HG03354 (cell line): ENCODE data around the gene POLR2C.
A peak's percentile ranks its signal among the peaks of the same experiment; 100 is the strongest.

Experiments used
- ATAC-seq: cut with Tn5 transposase; IDR thresholded peaks from one replicate; pipeline ENCODE4 v1.9.1; 2021; ENCODE audit warnings: mild to moderate bottlenecking; ENCODE audit not compliant: unreplicated experiment, poor library complexity, severe bottlenecking

Gene POLR2C

GRCh38 chr16:57516176-57516725, 53.8 kb downstream of the POLR2C start:
- ATAC-seq = no peak

GRCh38 chr16:57516773-57517172, 54.3 kb downstream of the POLR2C start:
- ATAC-seq = no peak

DNA sequence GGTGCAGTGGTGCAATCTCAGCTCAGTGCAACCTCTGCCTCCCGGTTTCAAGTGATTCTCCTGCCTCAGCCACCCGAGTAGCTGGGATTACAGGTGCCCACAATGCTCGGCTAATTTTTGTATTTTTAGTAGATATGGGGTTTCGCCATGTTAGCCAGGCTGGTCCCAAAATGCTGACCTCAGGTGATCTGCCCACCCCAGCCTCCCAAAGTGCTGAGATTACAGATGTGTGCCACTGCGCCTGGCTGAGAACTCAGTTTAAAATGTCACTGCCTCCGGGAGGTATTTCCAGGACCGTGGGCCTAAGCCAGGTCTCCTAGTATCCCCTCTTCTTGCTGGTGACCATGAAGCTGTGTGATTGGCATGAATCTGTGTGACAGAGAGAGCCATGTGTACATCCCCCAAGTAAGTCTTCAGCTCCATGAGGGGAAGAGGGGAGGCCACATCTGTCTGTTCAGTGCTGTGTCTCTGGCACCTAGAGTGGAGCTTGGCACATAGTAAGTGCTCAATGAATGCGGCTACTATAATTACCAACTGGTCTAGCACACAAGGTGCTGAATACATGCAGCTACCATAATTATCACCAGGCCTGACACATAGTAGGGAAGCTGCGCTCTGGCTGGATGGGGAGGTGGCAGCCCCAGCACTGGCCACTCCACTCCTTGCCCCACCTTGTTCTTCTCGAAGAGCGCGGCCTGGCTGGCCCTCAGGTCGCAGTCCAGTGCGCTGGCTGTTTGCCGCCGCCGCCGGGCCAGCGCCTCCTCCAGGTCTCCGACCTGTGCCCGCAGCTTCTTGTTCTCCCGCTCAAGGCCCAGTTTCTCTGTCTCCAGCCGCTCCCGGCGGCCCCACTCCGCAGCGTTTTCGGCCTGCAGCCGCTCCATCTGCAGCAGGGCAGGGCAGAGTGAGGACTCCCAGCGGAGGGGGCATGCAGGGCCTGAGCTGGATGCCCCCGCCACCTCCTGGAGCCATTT, 55.2 kb downstream of the POLR2C start:
- ATAC-seq = no peak

DNA sequence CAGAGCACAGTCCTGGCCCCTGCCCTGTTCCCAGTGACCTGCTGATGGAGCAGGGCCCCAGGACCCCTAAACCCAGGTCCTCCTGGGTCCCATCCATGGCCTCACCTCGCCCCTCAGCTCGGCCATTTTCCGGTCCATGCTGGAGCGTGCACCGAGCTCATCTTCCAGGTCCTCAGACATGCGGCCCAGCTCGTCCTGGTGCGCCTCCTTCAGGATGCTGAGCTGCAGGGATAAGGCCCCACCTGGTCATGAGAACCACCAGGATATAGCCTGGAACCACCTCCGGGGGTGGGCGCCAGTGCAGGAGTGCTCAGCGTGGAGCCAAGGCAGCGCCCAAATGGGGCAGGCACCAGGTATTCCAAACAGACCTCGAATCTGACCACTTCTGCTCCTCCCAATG, 56.0 kb downstream of the POLR2C start:
- ATAC-seq = no peak

- no peak for ATAC-seq
Observed at GRCh38 chr16:57518922-57519321, 56.4 kb downstream of the POLR2C start.

DNA sequence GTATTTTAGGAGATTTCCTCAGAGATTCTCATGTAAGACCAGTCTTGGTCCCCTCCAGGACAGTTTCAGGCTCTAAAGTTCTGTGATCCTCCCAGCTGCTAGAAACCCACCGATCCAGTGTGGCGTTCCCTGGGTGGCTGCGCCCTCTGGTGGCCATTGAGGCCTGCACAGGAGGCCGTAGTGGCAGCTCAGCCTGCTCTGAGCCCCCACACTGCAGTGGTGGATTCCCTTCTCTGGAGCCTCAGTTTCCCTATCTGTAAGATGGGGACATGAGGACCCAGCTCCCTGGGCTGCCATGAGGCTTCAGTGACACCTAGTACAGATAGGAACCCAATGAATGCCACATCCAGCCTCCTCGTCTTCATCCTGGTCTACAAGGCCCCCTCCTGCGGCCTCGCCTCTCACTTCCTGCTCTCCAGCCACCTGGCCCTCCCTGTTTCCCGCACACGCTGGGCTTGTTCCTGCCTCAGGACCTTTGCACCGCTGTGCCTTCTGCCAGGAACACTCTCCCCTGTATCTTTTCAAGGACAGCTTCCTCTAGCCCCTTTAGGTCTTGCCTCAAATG, 57.4 kb downstream of the POLR2C start:
- ATAC-seq = peak; percentile 64
